ENCODE results near the gene TEX28.
"Not testable (repeated sequence)": the region's sequence is repeated elsewhere in the genome, so short reads cannot be mapped to it uniquely, and the experiment has no call there.

- not testable (repeated sequence) for TF ChIP-seq CTCF (conservative IDR thresholded peaks at IDR 0.05); EZH2 (IDR thresholded peaks at IDR 0.05; ENCODE audit: low read depth)
These were observed 46.8 kb downstream of the TEX28 start for GRCh38 chrX:154248076-154248475.
